ENCODE measurements around the gene ATP8A2.

DNA sequence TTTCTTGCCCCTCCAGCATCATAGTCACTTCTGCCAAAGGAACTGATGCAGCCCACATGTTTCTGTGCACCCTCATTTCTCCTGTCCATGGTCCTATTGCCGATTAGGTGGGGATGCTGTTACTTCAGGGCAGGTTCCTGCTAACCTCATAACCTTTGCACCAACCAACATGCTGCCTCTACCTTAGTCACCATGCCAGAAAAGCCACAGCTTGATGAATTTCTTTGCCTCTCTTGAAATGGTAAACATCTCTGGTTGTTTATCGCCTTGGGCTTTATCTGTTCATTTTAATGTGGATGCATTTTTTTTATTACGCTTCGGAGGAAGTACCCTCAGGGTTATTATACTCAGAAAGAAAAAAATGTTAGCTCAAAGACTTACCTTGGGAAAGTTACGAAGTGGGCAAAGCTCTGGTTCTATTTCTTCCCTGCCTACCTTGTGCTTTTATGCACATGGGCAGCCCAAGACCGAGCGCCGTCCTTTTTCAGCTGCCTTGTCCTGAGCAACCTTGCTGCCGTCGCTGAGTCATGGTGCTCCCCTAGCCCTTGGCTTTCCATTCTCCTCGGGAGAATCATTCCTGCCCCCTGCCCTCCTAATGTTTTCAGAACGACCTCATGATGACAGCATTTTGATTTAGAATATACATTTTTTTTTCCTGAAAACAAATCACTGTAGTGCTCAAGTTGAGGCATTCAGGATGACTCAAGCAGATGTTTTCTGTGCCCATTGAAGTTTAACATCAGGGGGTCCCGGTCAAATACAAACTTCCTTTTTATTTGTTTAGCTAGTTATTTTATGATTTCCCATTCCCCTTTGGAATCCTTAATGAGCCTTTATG lies 400.1 kb downstream of the ATP8A2 start:
- TF ChIP-seq, protein P1, sequence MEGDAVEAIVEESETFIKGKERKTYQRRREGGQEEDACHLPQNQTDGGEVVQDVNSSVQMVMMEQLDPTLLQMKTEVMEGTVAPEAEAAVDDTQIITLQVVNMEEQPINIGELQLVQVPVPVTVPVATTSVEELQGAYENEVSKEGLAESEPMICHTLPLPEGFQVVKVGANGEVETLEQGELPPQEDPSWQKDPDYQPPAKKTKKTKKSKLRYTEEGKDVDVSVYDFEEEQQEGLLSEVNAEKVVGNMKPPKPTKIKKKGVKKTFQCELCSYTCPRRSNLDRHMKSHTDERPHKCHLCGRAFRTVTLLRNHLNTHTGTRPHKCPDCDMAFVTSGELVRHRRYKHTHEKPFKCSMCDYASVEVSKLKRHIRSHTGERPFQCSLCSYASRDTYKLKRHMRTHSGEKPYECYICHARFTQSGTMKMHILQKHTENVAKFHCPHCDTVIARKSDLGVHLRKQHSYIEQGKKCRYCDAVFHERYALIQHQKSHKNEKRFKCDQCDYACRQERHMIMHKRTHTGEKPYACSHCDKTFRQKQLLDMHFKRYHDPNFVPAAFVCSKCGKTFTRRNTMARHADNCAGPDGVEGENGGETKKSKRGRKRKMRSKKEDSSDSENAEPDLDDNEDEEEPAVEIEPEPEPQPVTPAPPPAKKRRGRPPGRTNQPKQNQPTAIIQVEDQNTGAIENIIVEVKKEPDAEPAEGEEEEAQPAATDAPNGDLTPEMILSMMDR (conservative IDR thresholded peaks at IDR 0.05; ENCODE audit: low read length) = no peak
- TF ChIP-seq EZH2phosphoT487 (IDR thresholded peaks at IDR 0.05; ENCODE audit: borderline replicate concordance, low read depth, low read length) = no peak

Measured in OCI-LY7 (cell line).